Mucosa of descending colon (tissue), 3 donors: ENCODE results near the gene KIAA0319L. TPM values are rescaled to one million over a fixed set of nuclear protein-coding genes. Genes with fewer than 3 reads are reported as not detected.

ENCODE experiments used
- ATAC-seq: fragments of 200-7000 bp; cut with Tn5 transposase; one replicate; pipeline ENCODE4 v1.9.1; 2020; ENCODE audit warnings: mild to moderate bottlenecking, moderate library complexity
- DNase-seq, 3 donors: peaks; one replicate each; pipeline ENCODE4 v3.0.0-alpha.2; 2020
- H3K36me3 ChIP-seq: fragments of 200-600 bp; one replicate; pipeline ENCODE4 v1.8.0; 2021; ENCODE audit warnings: low read depth, mild to moderate bottlenecking
- H3K4me1 ChIP-seq: fragments of 200-600 bp; one replicate; pipeline ENCODE4 v1.8.0; 2021; ENCODE audit warnings: low read depth, mild to moderate bottlenecking
- H3K4me3 ChIP-seq: fragments of 200-600 bp; one replicate; pipeline ENCODE4 v1.8.0; 2021; ENCODE audit warnings: mild to moderate bottlenecking
- H3K9me3 ChIP-seq: fragments of 200-600 bp; one replicate; pipeline ENCODE4 v1.8.0; 2021; ENCODE audit warnings: mild to moderate bottlenecking
- CTCF ChIP-seq: fragments of 200-600 bp; IDR thresholded peaks from one replicate; pipeline ENCODE4 v1.8.0; 2022; ENCODE audit warnings: antibody characterized with exemption, mild to moderate bottlenecking
- intact Hi-C, 2 donors: fragments of 100-400 bp; cut with DNase I in 1 of 2; cut with micrococcal nuclease in 1 of 2; formaldehyde crosslinking; loops; one replicate each; pipeline versions ENCODE4 v1.11.0 to v1.11.1; 2022; cut with DNase I, micrococcal nuclease
- total RNA-seq, 3 donors: library from RNA; stranded (reverse); fragmentation: NEBNext Ultra II Directional in 2 of 3; extraction: Animal tissue kit (Norgen Biotek cat#: 25700) in 2 of 3; gene quantifications; one replicate each; pipeline versions ENCODE4 v1.2.1 to v1.2.4, GENCODE V29; 2021 to 2023
- donor health status: DM: no; HTN: no; CAD: no; lungs with moderate emphysema.
- donor health status: DM: no; HTN: no; CAD: no.
- donor health status: DM: no; HTN: yes; CAD: no.

The KIAA0319L gene
- total RNA-seq, 3 donors from 2014 or later = 59.6 to 84.6 (median 75.7) TPM

- Histone ChIP-seq H3K4me3 (no peak overlapping the region), H3K4me1 (no peaks in the 10 kb centered on the region), H3K9me3 (no peaks in the 10 kb centered on the region), H3K36me3 (no peaks in the 10 kb centered on the region)
- intact Hi-C loops = loop anchor here in 1 of 2 donors (5.0 kb wide), 1 partner anchor 113 kb away; no protein-coding TSS in a partner anchor
- ATAC-seq (peak; percentile 17), DNase-seq (no peak)
- no peak for TF ChIP-seq CTCF
Measured at GRCh38 chr1:35454616-35455015, 102.6 kb downstream of the KIAA0319L start.

- no peak for TF ChIP-seq CTCF
- Histone ChIP-seq H3K4me1 (no peaks in the 10 kb centered on the region), H3K36me3 (no peaks in the 10 kb centered on the region), H3K9me3 (no peaks in the 10 kb centered on the region), H3K4me3 (no peak overlapping the region)
- ATAC-seq (no peak), DNase-seq (no peak)
- intact Hi-C loops = loop anchor here in 1 of 2 donors (5.0 kb wide), 1 partner anchor 113 kb away; no protein-coding TSS in a partner anchor
Measured at GRCh38 chr1:35454176-35454575, 103.0 kb downstream of the KIAA0319L start.

GRCh38 chr1:35453031-35453430, 104.2 kb downstream of the KIAA0319L start:
- intact Hi-C loops = loop anchor here in 1 of 2 donors (5.0 kb wide), 1 partner anchor 114 kb away; no protein-coding TSS in a partner anchor
- H3K4me3 ChIP-seq = no peak overlapping the region
- DNase-seq = no peak
- H3K9me3 ChIP-seq = no peaks in the 10 kb centered on the region
- H3K4me1 ChIP-seq = no peaks in the 10 kb centered on the region
- TF ChIP-seq CTCF = no peak
- no peak for ATAC-seq
- no peaks in the 10 kb centered on the region for H3K36me3 ChIP-seq

GRCh38 chr1:35452106-35452774, 105.0 kb downstream of the KIAA0319L start:
- TF ChIP-seq CTCF = no peak
- H3K36me3 ChIP-seq = no peaks in the 10 kb centered on the region
- no peak for ATAC-seq
- intact Hi-C loops = loop anchor here in 1 of 2 donors (5.0 kb wide), 1 partner anchor 115 kb away; no protein-coding TSS in a partner anchor
- no peaks in the 10 kb centered on the region for H3K4me1 ChIP-seq
- H3K4me3 ChIP-seq = no peak overlapping the region
- DNase-seq = no peak
- no peaks in the 10 kb centered on the region for H3K9me3 ChIP-seq

GRCh38 chr1:35451125-35451528, 106.1 kb downstream of the KIAA0319L start:
- TF ChIP-seq CTCF = peak; percentile 69
- H3K4me1 ChIP-seq = no peaks in the 10 kb centered on the region
- peak; percentile 91 for ATAC-seq
- DNase-seq = peak; percentile 75 to 88 (median 83)
- H3K4me3 ChIP-seq = no peak overlapping the region
- no peaks in the 10 kb centered on the region for H3K36me3 ChIP-seq
- no peaks in the 10 kb centered on the region for H3K9me3 ChIP-seq
- intact Hi-C loops = loop anchor here in 1 of 2 donors (5.0 kb wide), 1 partner anchor 116 kb away; no protein-coding TSS in a partner anchor
